HepG2 (cell line): Measurements from ENCODE around the gene NDUFB4.

Experiments used
- MIER2 ChIP-seq: IDR thresholded peaks from 2 replicates; pipeline ENCODE4 v1.6.1; 2016; ENCODE audit warnings: missing biosample characterization, missing genetic modification reagents
- SMC3 ChIP-seq: IDR thresholded peaks from 2 replicates; pipeline ENCODE4 v1.6.1; 2011; ENCODE audit warnings: low read length, improper control_type of control experiment
- ZNF660 ChIP-seq: sonication (generic); formaldehyde crosslinking; IDR thresholded peaks from 2 replicates; pipeline ENCODE4 v1.5.1; 2020; ENCODE audit warnings: mild to moderate bottlenecking, low read depth, missing genetic modification reagents, borderline replicate concordance
- TF ChIP-seq, protein P1 (sequence below): sonication (generic); formaldehyde crosslinking; IDR thresholded peaks from 2 replicates; pipeline ENCODE4 v1.5.0; 2020; ENCODE audit warnings: mild to moderate bottlenecking, missing genetic modification reagents, moderate library complexity
- TF ChIP-seq, protein P2 (sequence below): sonication (generic); formaldehyde crosslinking; IDR thresholded peaks from 2 replicates; pipeline ENCODE4 v1.4.0; 2020; ENCODE audit warnings: missing genetic modification reagents

DNA sequence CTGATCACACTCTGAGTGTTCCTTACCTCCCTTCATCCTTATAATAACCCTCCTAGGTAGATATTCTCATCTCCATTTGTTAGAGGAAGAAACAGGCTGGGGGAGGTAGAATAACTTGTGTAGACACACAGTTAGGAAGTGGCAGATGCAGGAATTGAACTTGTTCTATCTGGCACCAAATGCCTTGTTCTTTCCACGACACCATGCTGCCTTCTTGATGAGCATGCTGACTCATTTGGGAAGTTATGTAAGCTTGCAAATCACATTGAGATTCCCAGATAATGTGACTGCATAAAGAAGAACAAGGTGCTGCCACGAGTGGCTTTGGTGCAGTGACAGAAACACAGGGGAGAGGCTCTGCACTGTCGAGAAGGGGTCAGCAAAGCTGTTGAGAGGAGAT is 27.5 kb upstream of the NDUFB4 start:
- TF ChIP-seq, protein P1, sequence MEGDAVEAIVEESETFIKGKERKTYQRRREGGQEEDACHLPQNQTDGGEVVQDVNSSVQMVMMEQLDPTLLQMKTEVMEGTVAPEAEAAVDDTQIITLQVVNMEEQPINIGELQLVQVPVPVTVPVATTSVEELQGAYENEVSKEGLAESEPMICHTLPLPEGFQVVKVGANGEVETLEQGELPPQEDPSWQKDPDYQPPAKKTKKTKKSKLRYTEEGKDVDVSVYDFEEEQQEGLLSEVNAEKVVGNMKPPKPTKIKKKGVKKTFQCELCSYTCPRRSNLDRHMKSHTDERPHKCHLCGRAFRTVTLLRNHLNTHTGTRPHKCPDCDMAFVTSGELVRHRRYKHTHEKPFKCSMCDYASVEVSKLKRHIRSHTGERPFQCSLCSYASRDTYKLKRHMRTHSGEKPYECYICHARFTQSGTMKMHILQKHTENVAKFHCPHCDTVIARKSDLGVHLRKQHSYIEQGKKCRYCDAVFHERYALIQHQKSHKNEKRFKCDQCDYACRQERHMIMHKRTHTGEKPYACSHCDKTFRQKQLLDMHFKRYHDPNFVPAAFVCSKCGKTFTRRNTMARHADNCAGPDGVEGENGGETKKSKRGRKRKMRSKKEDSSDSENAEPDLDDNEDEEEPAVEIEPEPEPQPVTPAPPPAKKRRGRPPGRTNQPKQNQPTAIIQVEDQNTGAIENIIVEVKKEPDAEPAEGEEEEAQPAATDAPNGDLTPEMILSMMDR = no peak
- TF ChIP-seq ZNF660 (no peak), SMC3 (no peak), MIER2 (CRISPR knock-in tag) (no peak)
- TF ChIP-seq, protein P2, sequence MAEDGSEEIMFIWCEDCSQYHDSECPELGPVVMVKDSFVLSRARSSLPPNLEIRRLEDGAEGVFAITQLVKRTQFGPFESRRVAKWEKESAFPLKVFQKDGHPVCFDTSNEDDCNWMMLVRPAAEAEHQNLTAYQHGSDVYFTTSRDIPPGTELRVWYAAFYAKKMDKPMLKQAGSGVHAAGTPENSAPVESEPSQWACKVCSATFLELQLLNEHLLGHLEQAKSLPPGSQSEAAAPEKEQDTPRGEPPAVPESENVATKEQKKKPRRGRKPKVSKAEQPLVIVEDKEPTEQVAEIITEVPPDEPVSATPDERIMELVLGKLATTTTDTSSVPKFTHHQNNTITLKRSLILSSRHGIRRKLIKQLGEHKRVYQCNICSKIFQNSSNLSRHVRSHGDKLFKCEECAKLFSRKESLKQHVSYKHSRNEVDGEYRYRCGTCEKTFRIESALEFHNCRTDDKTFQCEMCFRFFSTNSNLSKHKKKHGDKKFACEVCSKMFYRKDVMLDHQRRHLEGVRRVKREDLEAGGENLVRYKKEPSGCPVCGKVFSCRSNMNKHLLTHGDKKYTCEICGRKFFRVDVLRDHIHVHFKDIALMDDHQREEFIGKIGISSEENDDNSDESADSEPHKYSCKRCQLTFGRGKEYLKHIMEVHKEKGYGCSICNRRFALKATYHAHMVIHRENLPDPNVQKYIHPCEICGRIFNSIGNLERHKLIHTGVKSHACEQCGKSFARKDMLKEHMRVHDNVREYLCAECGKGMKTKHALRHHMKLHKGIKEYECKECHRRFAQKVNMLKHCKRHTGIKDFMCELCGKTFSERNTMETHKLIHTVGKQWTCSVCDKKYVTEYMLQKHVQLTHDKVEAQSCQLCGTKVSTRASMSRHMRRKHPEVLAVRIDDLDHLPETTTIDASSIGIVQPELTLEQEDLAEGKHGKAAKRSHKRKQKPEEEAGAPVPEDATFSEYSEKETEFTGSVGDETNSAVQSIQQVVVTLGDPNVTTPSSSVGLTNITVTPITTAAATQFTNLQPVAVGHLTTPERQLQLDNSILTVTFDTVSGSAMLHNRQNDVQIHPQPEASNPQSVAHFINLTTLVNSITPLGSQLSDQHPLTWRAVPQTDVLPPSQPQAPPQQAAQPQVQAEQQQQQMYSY = no peak
